ENCODE measurements around the gene SMIM10L1.

DNA sequence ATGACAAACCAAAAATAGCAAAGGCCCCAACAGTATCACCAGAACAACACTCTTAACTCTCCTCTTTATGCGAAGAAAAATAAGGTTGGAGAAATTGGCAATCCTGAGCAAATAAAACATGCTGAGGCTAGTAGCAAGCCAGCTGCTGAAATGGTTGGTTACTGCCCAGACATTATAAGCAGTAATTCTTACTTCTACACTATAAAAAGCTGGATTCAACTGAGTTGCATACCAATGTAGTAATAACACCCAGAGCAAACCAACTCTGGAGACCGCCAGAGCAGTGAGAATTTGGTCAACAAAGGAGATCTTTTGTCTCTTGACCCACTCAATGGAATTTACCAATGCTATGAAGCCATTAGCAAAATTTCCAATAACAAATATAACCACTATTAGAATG lies 37.2 kb upstream of the SMIM10L1 start:
- no peak for TF ChIP-seq CTCF (IDR thresholded peaks at IDR 0.05; ENCODE audit: insufficient read depth, low read length)
- no peak for TF ChIP-seq POLR2AphosphoS5 (IDR thresholded peaks at IDR 0.05; ENCODE audit: low read depth)
- TF ChIP-seq GABPA (IDR thresholded peaks at IDR 0.05; ENCODE audit: low read depth), result no peak
- TF ChIP-seq REST (IDR thresholded peaks at IDR 0.05; ENCODE audit: insufficient replicate concordance, low read depth), result no peak
- no peak for TF ChIP-seq SPI1 (IDR thresholded peaks at IDR 0.05; ENCODE audit: borderline replicate concordance, low read depth)

Data from HL-60 (cell line).